Measurements from ENCODE around the gene ITGA7. TPM values are rescaled to one million over a fixed set of nuclear protein-coding genes. Genes with fewer than 3 reads are reported as not detected.
"Not testable (repeated sequence)": the region's sequence is repeated elsewhere in the genome, so short reads cannot be mapped to it uniquely, and the experiment has no call there.

Gene ITGA7
- total RNA-seq, 2 experiments from 2014 or later, result 4.1 to 4.5 TPM

- Mint-ChIP-seq H3K4me1 (ENCODE audit: low read depth) (no peaks in the 10 kb centered on the region), H3K27me3 (peaks cover 2% of the 10 kb centered on the region), H3K9me3 (no peaks in the 10 kb centered on the region), H3K27ac (no peak overlapping the region), H3K36me3 (no peaks in the 10 kb centered on the region), H3K4me3 (no peak overlapping the region)
- ChIA-PET POLR2A (no interaction called here), CTCF (interaction anchor here (0.5 kb wide), 1 partner anchor 68 kb away, joined by 3 read pairs; no protein-coding TSS in a partner anchor)
- intact Hi-C loops (cut with micrococcal nuclease), result no loop called here
- no peak for DNase-seq
These were observed 42.9 kb downstream of the ITGA7 start for GRCh38 chr12:55664826-55665225.

- no peak for DNase-seq
- ChIA-PET CTCF (interaction anchor here (0.6 kb wide), 1 partner anchor 20 kb away, joined by 3 read pairs; no protein-coding TSS in a partner anchor), POLR2A (interaction anchor here (0.6 kb wide), 1 partner anchor 685 kb away, joined by 3 read pairs; no protein-coding TSS in a partner anchor)
- Mint-ChIP-seq H3K36me3 (no peaks in the 10 kb centered on the region), H3K27ac (no peak overlapping the region), H3K4me3 (no peak overlapping the region), H3K27me3 (no peaks in the 10 kb centered on the region), H3K4me1 (ENCODE audit: low read depth) (no peaks in the 10 kb centered on the region), H3K9me3 (no peaks in the 10 kb centered on the region)
- intact Hi-C loops (cut with micrococcal nuclease), result no loop called here
These were observed 44.3 kb downstream of the ITGA7 start for GRCh38 chr12:55663391-55663790.

DNA sequence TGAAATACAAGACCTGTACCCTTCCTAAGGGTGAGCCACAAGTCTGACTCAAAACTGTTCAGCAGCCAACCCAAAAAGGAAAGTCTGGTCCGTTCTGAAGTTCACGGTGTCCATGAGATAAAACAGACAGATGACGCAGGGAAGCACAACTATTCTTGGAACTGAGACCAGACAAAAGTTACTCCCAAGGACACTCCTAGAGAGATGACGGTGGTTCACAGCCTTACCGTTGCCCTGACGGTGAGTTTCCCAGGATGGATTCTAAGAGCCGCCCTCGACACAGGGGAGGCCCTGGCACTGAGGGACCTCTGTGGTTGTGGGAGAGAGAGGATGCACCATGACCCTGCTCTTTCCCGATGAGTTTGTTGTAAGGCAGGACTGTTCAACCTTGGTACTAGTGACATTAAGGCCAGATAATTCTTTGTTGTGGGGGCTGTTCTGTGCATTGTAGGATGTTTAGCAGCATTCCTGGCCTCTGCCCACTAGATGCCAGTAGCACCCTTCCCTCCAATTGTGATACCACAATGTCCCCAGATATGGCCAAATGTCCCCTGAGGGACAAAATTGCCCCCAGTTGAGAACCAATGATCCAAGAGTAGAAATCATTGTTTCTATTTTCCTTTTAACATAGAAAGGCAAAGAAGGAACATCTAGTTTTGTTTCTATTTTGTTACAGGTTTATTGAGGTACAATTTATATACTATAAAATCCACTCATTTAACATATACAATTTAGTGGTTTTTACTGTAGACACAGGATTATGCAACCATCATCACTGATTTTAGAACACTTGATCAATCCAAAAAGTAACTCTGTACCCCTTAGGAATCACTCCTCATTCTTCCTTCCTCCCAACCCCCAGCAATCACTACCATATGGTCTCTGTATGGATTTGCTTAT lies 48.0 kb downstream of the ITGA7 start:
- peak; percentile 30 for DNase-seq
- CTCF ChIA-PET, result interaction anchor here (1.6 to 4.5 kb wide), 3 partner anchors 14 to 78 kb away, joined by 6 to 122 read pairs (median 6); no protein-coding TSS in a partner anchor
- intact Hi-C loops (cut with micrococcal nuclease), result loop anchor here (5.0 kb wide), 1 partner anchor 78 kb away; no protein-coding TSS in a partner anchor

GRCh38 chr12:55658635-55659391 lies 48.9 kb downstream of the ITGA7 start:
- no peak overlapping the region for H3K4me3 Mint-ChIP-seq
- no peaks in the 10 kb centered on the region for H3K9me3 Mint-ChIP-seq
- H3K27ac Mint-ChIP-seq, result no peak overlapping the region
- H3K27me3 Mint-ChIP-seq, result no peaks in the 10 kb centered on the region
- no peak for DNase-seq
- H3K4me1 Mint-ChIP-seq (ENCODE audit: low read depth), result no peaks in the 10 kb centered on the region
- POLR2A ChIA-PET, result no interaction called here
- CTCF ChIA-PET, result interaction anchor here (1.4 to 4.5 kb wide), 5 partner anchors 13 to 79 kb away, joined by 3 to 122 read pairs (median 6); no protein-coding TSS in a partner anchor
- intact Hi-C loops (cut with micrococcal nuclease), result loop anchor here (5.0 kb wide), 1 partner anchor 78 kb away; no protein-coding TSS in a partner anchor
- H3K36me3 Mint-ChIP-seq, result no peaks in the 10 kb centered on the region

More for the DNA sequence above, 48.0 kb downstream of the ITGA7 start:
- Mint-ChIP-seq H3K27ac (no peak overlapping the region), H3K4me1 (ENCODE audit: low read depth) (no peaks in the 10 kb centered on the region), H3K27me3 (no peaks in the 10 kb centered on the region), H3K9me3 (no peaks in the 10 kb centered on the region), H3K36me3 (no peaks in the 10 kb centered on the region), H3K4me3 (no peak overlapping the region)
- POLR2A ChIA-PET, result no interaction called here

DNA sequence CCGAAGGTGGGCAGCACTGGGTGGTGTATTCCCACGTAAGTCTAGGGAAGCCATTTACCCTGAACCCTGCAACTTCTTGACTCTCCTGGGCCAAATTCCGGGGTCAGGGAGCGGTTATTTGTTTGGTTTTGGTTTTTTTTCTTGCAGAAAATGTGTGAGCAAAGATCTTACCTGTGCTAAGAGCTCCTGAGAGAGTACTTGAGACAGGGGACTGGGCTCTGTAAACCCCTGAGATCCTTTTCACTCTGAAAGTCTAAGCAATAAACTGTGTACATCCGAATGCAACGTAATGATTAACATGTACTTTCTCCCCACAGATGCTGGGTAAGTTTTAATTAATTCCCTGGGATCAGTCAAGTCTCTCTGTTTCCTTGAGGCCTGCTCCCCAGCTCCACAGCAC lies 49.5 kb downstream of the ITGA7 start:
- H3K4me1 Mint-ChIP-seq (ENCODE audit: low read depth), result peaks cover under 1% of the 10 kb centered on the region
- no peaks in the 10 kb centered on the region for H3K36me3 Mint-ChIP-seq
- DNase-seq, result no peak
- ChIA-PET CTCF (interaction anchor here (1.0 to 4.5 kb wide), 7 partner anchors 13 to 470 kb away, joined by 3 to 122 read pairs (median 6); no protein-coding TSS in a partner anchor), POLR2A (no interaction called here)
- intact Hi-C loops (cut with micrococcal nuclease), result loop anchor here (5.0 kb wide), 1 partner anchor 79 kb away; no protein-coding TSS in a partner anchor
- peaks cover under 1% of the 10 kb centered on the region for H3K9me3 Mint-ChIP-seq
- no peak overlapping the region for H3K27ac Mint-ChIP-seq
- H3K4me3 Mint-ChIP-seq, result no peak overlapping the region
- H3K27me3 Mint-ChIP-seq, result no peaks in the 10 kb centered on the region

DNA sequence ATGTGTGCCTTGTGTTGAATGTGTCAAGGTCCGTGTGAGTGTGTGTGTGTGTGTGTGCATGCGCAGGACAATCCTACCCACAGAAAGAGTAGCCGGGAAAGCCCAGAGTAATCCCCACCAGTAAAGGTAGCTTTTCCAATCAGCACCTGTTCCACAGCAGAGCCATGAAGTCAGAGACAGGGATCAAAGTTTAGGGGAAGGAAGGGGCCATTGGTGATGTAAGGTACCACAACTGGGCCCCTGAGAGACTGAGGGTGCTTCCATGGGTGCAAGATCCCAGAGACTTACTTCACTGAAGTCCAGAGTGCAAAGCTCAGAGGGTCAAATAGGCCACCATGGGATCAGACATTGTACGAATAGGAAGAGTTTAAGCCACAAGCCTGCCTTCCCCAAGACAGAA lies 50.5 kb downstream of the ITGA7 start:
- Mint-ChIP-seq H3K27me3 (no peaks in the 10 kb centered on the region), H3K27ac (no peak overlapping the region), H3K4me3 (no peak overlapping the region), H3K4me1 (ENCODE audit: low read depth) (peaks cover 8% of the 10 kb centered on the region), H3K9me3 (peaks cover 9% of the 10 kb centered on the region), H3K36me3 (no peaks in the 10 kb centered on the region)
- DNase-seq, result no peak
- ChIA-PET POLR2A (no interaction called here), CTCF (interaction anchor here (0.6 to 4.5 kb wide), 29 partner anchors 12 to 507 kb away, joined by 3 to 122 read pairs (median 8); partner anchors contain the start of genes RDH5 and SARNP)
- intact Hi-C loops (cut with micrococcal nuclease), result loop anchor here (2.0 to 5.0 kb wide), 2 partner anchors 38 to 80 kb away; no protein-coding TSS in a partner anchor

GRCh38 chr12:55654511-55655214 lies 53.0 kb downstream of the ITGA7 start:
- no peaks in the 10 kb centered on the region for H3K27me3 Mint-ChIP-seq

DNA sequence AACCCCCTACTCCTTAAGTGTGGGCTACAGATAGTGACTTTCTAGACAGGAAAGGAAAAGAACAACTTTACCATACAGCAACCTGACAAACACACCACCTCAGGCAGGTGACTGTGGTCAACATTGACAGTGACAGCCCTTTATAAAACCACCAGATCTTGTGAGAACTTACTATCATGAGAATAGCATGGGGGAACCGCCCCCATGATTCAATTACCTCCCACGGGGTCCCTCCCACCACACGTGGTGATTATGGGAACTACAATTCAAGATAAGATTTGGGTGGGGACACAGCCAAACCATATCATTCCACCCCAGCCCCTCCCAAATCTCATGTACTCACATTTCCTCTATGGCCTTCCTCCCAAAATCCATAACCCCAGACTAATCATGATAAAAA lies 54.7 kb downstream of the ITGA7 start:
- H3K27ac Mint-ChIP-seq, result no peak overlapping the region
- no peaks in the 10 kb centered on the region for H3K27me3 Mint-ChIP-seq
- H3K4me1 Mint-ChIP-seq (ENCODE audit: low read depth), result peaks cover 24% of the 10 kb centered on the region
- POLR2A ChIA-PET, result no interaction called here
- H3K36me3 Mint-ChIP-seq, result peaks cover 4% of the 10 kb centered on the region
- intact Hi-C loops (cut with micrococcal nuclease), result no loop called here
- H3K4me3 Mint-ChIP-seq, result no peak overlapping the region
- DNase-seq, result no peak
- peaks cover 36% of the 10 kb centered on the region for H3K9me3 Mint-ChIP-seq
- CTCF ChIA-PET, result no interaction called here

More at GRCh38 chr12:55654511-55655214, 53.0 kb downstream of the ITGA7 start:
- ChIA-PET POLR2A (no interaction called here), CTCF (interaction anchor here (0.7 to 0.9 kb wide), 3 partner anchors 20 to 97 kb away, joined by 3 read pairs; no protein-coding TSS in a partner anchor)
- intact Hi-C loops (cut with micrococcal nuclease), result loop anchor here (5.0 kb wide), 1 partner anchor 83 kb away; no protein-coding TSS in a partner anchor
- Mint-ChIP-seq H3K4me3 (no peak overlapping the region), H3K4me1 (ENCODE audit: low read depth) (peaks cover 24% of the 10 kb centered on the region), H3K36me3 (peaks cover 4% of the 10 kb centered on the region), H3K9me3 (peaks cover 26% of the 10 kb centered on the region), H3K27ac (no peak overlapping the region)
- DNase-seq, result no peak

- intact Hi-C loops (cut with micrococcal nuclease), result no loop called here
These were observed 55.4 kb downstream of the ITGA7 start for GRCh38 chr12:55652352-55652751.

DNA sequence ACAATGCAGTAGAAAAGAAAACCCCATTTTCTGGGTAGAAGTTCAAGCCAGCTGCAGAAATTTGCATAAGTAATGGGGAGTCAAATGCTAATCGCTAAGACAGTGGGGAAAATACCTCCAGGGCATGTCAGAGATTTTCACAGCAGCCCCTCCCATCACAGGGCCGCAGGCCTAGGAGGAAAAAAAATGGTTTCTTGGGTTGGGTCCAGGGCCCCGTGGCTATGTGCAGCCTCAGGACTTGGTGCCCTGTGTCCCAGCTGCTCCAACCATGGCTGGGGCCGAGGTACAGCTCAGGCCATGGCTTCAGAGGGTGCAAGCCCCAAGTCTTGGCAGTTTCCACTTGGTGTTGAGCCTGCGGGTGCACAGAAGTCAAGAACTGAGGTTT lies 56.4 kb downstream of the ITGA7 start:
- H3K27me3 Mint-ChIP-seq, result no peaks in the 10 kb centered on the region
- intact Hi-C loops (cut with micrococcal nuclease), result no loop called here
- peaks cover 32% of the 10 kb centered on the region for H3K4me1 Mint-ChIP-seq (ENCODE audit: low read depth)
- DNase-seq, result no peak
- CTCF ChIA-PET, result no interaction called here
- no peak overlapping the region for H3K27ac Mint-ChIP-seq
- POLR2A ChIA-PET, result no interaction called here
- H3K9me3 Mint-ChIP-seq, result peaks cover 36% of the 10 kb centered on the region
- no peak overlapping the region for H3K4me3 Mint-ChIP-seq
- H3K36me3 Mint-ChIP-seq, result peaks cover 4% of the 10 kb centered on the region

More at GRCh38 chr12:55652352-55652751, 55.4 kb downstream of the ITGA7 start:
- Mint-ChIP-seq H3K4me1 (ENCODE audit: low read depth) (peaks cover 24% of the 10 kb centered on the region), H3K36me3 (peaks cover 4% of the 10 kb centered on the region), H3K4me3 (no peak overlapping the region), H3K27me3 (no peaks in the 10 kb centered on the region), H3K27ac (no peak overlapping the region), H3K9me3 (peaks cover 36% of the 10 kb centered on the region)
- ChIA-PET POLR2A (no interaction called here), CTCF (no interaction called here)
- peak; percentile 47 for DNase-seq

GRCh38 chr12:55650620-55651298 lies 56.9 kb downstream of the ITGA7 start:
- intact Hi-C loops (cut with micrococcal nuclease); H3K4me3 Mint-ChIP-seq; DNase-seq; POLR2A ChIA-PET; CTCF ChIA-PET; H3K27ac Mint-ChIP-seq; H3K27me3 Mint-ChIP-seq; H3K36me3 Mint-ChIP-seq: not testable (repeated sequence)
- peaks cover 36% of the 10 kb centered on the region for H3K4me1 Mint-ChIP-seq (ENCODE audit: low read depth)
- H3K9me3 Mint-ChIP-seq, result peaks cover 36% of the 10 kb centered on the region
